Activated T-cell treated with anti-CD3 and anti-CD28 coated beads, Interleukin-2, amount 50 U/mL, for 24 hours (primary cell): ENCODE results near the gene NUP43.

Experiments
- DNase-seq: peaks from one replicate; pipeline ENCODE4 v3.0.0-alpha.2; 2020
- H3K27ac Mint-ChIP-seq: 2 replicates; pipeline ENCODE4 v1.8.0; 2020; ENCODE audit warnings: mild to moderate bottlenecking, mixed read lengths
- H3K27me3 Mint-ChIP-seq: 2 replicates; pipeline ENCODE4 v1.8.0; 2020; ENCODE audit warnings: mixed read lengths
- H3K36me3 Mint-ChIP-seq: 2 replicates; pipeline ENCODE4 v1.8.0; 2020; ENCODE audit warnings: low read depth, mixed read lengths
- H3K4me1 Mint-ChIP-seq: 2 replicates; pipeline ENCODE4 v1.8.0; 2020; ENCODE audit warnings: low read depth, mixed read lengths
- H3K4me3 Mint-ChIP-seq: 2 replicates; pipeline ENCODE4 v1.8.0; 2020; ENCODE audit warnings: mild to moderate bottlenecking, moderate library complexity, mixed read lengths
- H3K9me3 Mint-ChIP-seq: 2 replicates; pipeline ENCODE4 v1.8.0; 2020; ENCODE audit warnings: mixed read lengths

Gene NUP43, protein sequence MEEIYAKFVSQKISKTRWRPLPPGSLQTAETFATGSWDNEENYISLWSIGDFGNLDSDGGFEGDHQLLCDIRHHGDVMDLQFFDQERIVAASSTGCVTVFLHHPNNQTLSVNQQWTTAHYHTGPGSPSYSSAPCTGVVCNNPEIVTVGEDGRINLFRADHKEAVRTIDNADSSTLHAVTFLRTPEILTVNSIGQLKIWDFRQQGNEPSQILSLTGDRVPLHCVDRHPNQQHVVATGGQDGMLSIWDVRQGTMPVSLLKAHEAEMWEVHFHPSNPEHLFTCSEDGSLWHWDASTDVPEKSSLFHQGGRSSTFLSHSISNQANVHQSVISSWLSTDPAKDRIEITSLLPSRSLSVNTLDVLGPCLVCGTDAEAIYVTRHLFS

DNA sequence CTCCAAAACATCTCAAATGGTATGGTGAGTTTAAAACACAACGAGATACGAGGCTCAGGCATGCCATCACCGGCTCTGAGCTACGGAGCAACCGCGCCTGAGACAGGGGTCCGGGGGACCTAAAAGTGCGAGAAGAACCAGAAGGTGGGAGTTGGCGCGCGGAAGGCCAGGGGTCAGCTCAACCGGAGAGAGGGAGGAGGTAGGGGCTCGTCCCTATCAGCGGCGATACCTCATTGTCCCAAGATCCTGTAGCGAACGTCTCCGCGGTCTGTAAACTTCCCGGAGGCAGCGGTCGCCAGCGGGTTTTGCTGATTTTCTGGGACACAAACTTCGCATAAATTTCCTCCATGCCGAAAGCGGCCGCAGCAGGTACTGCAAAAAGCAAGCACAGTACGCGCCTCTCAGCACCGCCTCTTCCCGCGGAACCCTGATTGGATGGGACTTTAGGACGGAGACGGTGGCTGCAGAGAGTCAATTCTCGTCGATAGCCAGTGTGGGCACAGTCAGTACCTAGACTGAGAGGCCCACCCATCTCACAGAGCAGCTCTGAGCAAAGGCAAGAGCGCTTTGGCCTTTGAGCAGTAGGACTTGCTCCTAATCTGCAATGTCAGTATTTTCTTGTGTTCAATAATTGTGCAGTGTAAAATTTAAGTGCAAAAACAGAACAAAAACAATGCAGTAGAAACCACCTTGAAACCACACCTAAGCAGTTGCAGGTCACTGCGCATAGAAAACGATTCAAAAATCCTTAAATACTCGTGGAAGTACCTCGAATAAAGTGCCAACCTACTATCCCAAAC, at the start of gene NUP43:
TSS of gene NUP43 (minus strand) at position 383 of the 800 bp plus-strand sequence. CDS start at position 349, 34 bp downstream.
- no peaks in the 10 kb centered on the region for H3K27me3 Mint-ChIP-seq
- DNase-seq: peak; percentile 94
- H3K9me3 Mint-ChIP-seq: no peaks in the 10 kb centered on the region
- H3K36me3 Mint-ChIP-seq: peaks cover 46% of the 10 kb centered on the region
- H3K27ac Mint-ChIP-seq: peak within 1 kb of the TSS; percentile 95
- H3K4me1 Mint-ChIP-seq: peaks cover 32% of the 10 kb centered on the region
- H3K4me3 Mint-ChIP-seq: peak within 1 kb of the TSS; percentile 98

DNA sequence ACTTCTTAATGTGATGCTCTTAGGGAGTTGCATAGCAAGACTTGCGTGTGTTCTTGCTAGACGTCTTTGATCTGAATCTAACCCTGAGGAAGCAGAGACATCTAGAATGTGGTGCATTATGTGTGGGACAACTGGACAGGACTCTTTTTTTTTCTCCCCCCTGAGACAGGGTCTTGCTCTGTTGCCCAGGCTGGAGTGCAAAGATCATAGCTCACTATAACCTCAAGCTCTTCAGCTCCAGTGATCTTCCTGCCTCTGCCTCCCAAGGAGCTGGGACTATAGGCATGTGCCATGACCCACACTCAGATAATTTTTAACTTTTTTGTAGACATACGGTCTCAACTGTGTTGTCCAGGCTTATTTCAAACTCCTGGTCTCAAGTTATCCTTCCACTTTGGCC, 37.2 kb upstream of the NUP43 start:
- Mint-ChIP-seq H3K27ac (no peak overlapping the region), H3K4me3 (no peak overlapping the region), H3K36me3 (peaks cover 57% of the 10 kb centered on the region), H3K27me3 (no peaks in the 10 kb centered on the region), H3K4me1 (no peaks in the 10 kb centered on the region), H3K9me3 (no peaks in the 10 kb centered on the region)
- DNase-seq: no peak

DNA sequence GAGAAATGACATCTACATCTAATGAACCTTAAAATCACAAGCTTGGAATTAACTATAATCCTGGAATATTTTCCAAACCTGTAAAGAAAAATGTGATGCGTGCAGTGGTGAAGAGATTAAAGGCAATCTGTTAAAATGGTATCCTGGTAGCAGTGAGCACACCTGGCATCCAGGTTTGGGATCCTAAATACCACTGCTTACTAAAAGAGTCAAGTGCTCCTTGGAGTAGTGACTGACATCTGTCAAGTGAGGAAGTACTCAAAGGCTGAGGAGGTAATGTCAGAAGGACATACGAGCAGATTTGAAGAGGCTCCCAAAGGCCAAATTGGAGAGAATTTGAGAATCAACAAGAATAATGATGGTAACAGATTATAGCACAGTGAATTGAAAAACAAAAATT, 36.0 kb upstream of the NUP43 start:
- no peak overlapping the region for H3K27ac Mint-ChIP-seq
- H3K9me3 Mint-ChIP-seq: no peaks in the 10 kb centered on the region
- no peak for DNase-seq
- no peaks in the 10 kb centered on the region for H3K4me1 Mint-ChIP-seq
- no peaks in the 10 kb centered on the region for H3K27me3 Mint-ChIP-seq
- peaks cover 55% of the 10 kb centered on the region for H3K36me3 Mint-ChIP-seq
- no peak overlapping the region for H3K4me3 Mint-ChIP-seq

DNA sequence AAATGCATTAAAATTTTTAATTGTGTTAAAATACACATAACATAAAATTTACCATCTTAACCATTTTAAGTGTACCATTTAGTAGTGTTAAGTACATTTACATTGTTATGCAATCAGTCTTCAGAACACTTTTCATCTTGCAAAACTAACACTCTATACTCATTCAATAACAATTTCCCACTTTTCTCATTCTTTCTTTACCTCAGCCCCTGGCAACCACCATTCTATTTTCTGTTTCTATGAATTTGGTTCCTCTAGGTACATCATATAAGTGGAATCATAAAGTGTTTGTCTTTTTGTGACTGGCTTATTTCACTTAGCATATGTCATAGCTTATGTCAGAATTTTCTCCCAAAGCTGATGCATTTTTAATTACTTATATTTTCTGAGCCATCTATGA, 35.4 kb upstream of the NUP43 start:
- no peaks in the 10 kb centered on the region for H3K9me3 Mint-ChIP-seq
- H3K4me3 Mint-ChIP-seq: no peak overlapping the region
- H3K4me1 Mint-ChIP-seq: no peaks in the 10 kb centered on the region
- DNase-seq: no peak
- H3K27ac Mint-ChIP-seq: no peak overlapping the region
- no peaks in the 10 kb centered on the region for H3K27me3 Mint-ChIP-seq
- peaks cover 61% of the 10 kb centered on the region for H3K36me3 Mint-ChIP-seq

DNA sequence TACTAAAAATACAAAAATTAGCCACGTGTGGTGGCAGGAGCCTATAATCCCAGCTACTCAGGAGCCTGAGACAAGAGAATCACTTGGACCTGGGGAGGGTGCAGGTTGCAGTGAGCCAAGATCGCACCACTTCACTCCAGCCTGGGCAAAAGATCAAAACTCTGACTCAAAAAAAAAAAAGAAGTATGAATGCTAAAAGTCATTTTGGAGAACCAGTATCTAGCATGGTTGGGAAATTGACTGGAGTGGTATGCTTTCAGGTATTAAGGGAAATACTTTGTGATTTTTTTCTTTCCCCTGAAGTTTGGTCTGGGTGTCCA, 33.3 kb upstream of the NUP43 start:
- H3K27me3 Mint-ChIP-seq: no peaks in the 10 kb centered on the region
- no peaks in the 10 kb centered on the region for H3K9me3 Mint-ChIP-seq
- no peak for DNase-seq
- no peak overlapping the region for H3K27ac Mint-ChIP-seq
- no peaks in the 10 kb centered on the region for H3K4me1 Mint-ChIP-seq
- H3K4me3 Mint-ChIP-seq: no peak overlapping the region
- peaks cover 78% of the 10 kb centered on the region for H3K36me3 Mint-ChIP-seq

DNA sequence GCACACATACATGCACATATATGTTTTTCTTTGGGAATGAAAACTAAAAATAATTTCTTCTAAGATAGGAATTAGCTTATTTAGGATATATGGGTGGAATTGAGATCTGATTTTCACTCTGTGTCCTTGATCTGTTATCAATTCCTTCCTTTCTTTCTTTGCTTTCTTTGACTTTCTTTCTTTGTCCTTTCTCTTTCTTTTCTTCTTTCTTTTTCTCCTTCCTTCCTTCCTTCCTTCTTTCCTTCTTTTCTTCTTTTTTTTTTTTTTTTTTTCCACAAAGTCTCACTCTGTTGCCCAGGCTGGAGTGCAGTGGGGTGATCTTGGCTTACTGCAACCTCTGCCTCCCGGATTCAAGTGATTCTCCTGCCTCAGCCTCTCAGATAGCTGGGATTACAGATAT, 31.3 kb upstream of the NUP43 start:
- DNase-seq: no peak
- Mint-ChIP-seq H3K36me3 (peaks cover 77% of the 10 kb centered on the region), H3K4me3 (no peak overlapping the region), H3K4me1 (no peaks in the 10 kb centered on the region), H3K9me3 (no peaks in the 10 kb centered on the region), H3K27me3 (no peaks in the 10 kb centered on the region), H3K27ac (no peak overlapping the region)

DNA sequence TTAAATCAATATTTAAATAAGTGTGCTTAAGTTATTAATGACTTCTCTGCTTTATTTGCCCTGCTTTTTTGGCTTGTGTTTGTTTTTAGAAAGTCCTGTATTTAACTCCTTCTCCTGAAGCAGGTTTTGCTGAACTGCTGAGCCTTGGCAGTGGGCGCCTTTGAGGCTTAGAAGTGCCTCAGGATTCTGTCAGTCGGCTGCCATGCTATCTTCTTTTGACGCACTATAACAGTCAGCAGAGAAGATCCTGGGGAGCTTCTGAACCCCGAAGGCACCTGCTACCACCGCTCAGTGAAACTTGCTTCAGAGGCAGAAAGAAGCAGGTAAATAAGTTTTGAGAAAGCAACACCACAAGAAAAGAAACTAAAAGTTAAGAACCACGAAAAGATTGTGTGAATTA, 25.6 kb upstream of the NUP43 start:
- H3K27me3 Mint-ChIP-seq: no peaks in the 10 kb centered on the region
- H3K4me3 Mint-ChIP-seq: no peak overlapping the region
- peaks cover 7% of the 10 kb centered on the region for H3K4me1 Mint-ChIP-seq
- no peaks in the 10 kb centered on the region for H3K9me3 Mint-ChIP-seq
- no peak for DNase-seq
- H3K36me3 Mint-ChIP-seq: peaks cover 78% of the 10 kb centered on the region
- no peak overlapping the region for H3K27ac Mint-ChIP-seq

DNA sequence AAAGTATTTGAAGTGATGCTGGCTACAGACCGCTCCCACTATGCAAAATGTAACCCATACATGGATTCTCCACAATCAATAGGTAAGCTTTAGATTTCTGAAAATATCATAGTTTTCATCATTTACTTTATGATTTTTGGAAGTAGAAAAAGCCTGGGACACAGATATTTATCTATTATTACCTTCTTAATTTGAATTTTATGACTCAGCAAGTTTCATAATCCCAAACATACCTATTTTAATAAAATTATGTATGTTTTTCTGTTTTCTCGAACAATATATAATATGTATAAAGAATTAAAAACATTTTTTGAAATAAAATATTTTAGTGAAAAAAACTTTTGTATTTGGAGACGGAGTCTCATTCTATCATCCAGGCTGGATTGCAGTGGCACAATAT, 24.9 kb upstream of the NUP43 start:
- Mint-ChIP-seq H3K4me3 (no peak overlapping the region), H3K9me3 (peaks cover 3% of the 10 kb centered on the region), H3K27me3 (no peaks in the 10 kb centered on the region), H3K4me1 (peaks cover 11% of the 10 kb centered on the region), H3K27ac (no peak overlapping the region), H3K36me3 (peaks cover 78% of the 10 kb centered on the region)
- DNase-seq: no peak

DNA sequence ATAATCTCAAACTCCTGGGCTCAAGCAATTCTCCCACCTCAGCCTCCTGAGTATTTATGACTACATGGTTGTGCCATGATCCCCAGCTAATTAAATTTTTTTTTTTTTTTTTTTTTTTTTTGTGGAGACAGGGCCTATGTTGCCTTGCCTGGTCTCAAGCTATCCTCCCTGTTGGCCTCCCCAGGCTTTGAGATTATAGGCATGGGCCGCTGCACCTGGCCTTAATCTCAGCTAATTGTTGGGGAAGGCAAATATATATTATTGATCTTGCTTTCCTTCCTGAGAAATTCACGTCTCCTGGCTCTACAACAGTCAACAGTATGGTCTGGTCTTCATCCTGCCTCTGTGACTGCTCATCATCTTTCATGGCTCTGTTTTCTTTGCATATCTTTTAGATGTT, 23.3 kb upstream of the NUP43 start:
- DNase-seq: no peak
- peaks cover 72% of the 10 kb centered on the region for H3K36me3 Mint-ChIP-seq
- H3K4me3 Mint-ChIP-seq: no peak overlapping the region
- H3K4me1 Mint-ChIP-seq: peaks cover 11% of the 10 kb centered on the region
- no peak overlapping the region for H3K27ac Mint-ChIP-seq
- no peaks in the 10 kb centered on the region for H3K27me3 Mint-ChIP-seq
- peaks cover 7% of the 10 kb centered on the region for H3K9me3 Mint-ChIP-seq

DNA sequence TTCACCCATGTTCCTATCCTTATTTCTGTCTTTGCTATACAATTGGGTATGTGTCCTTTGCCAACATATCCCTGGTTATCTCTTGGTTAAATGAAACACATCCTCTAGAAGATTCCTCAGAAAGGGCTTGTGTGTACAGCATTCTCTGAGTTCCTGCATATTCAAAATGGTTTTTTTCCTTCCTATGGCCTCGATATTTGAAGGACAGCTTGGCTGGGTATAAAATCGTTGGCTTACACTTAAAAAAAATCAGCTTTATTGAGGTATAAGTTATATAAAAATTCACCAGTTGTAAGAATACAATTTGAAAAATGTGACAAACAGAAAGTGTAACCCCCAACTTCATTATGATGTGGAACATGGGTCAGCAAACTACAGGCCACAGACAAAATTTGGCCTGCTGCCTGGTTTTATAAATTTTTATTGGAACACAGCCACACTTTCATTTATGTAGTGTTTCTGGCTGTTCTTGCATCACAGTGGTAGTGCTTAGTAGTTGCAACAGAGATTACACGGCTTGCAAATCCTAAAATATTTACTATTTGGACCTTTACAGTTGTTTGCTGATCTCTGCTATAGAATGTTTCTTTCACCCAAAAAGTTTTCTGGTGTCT, 19.9 kb upstream of the NUP43 start:
- H3K9me3 Mint-ChIP-seq: peaks cover 7% of the 10 kb centered on the region
- no peak for DNase-seq
- peaks cover 60% of the 10 kb centered on the region for H3K36me3 Mint-ChIP-seq
- H3K27me3 Mint-ChIP-seq: no peaks in the 10 kb centered on the region
- no peak overlapping the region for H3K4me3 Mint-ChIP-seq
- no peak overlapping the region for H3K27ac Mint-ChIP-seq
- H3K4me1 Mint-ChIP-seq: peaks cover 22% of the 10 kb centered on the region

DNA sequence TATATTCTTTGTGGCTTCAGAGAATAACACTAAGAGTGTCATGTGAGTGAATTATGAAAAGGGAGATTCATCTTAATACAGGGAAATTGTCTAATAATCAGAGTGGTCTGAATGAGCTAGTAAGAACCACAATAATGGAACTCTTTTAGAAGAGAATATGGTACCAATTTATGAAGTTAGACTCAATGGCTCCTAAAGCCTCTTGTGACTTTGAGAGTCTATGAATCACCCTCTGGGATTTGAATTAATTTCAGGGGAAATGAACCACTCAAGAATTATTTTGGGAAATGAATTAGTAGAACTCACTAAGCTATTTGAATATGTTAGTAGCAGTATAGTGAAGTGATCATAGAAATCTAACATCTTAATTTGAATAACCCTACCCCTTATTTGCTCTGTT, 17.5 kb upstream of the NUP43 start:
- Mint-ChIP-seq H3K4me1 (peaks cover 28% of the 10 kb centered on the region), H3K27ac (no peak overlapping the region), H3K4me3 (no peak overlapping the region), H3K36me3 (peaks cover 61% of the 10 kb centered on the region), H3K27me3 (no peaks in the 10 kb centered on the region), H3K9me3 (peaks cover 7% of the 10 kb centered on the region)
- no peak for DNase-seq

DNA sequence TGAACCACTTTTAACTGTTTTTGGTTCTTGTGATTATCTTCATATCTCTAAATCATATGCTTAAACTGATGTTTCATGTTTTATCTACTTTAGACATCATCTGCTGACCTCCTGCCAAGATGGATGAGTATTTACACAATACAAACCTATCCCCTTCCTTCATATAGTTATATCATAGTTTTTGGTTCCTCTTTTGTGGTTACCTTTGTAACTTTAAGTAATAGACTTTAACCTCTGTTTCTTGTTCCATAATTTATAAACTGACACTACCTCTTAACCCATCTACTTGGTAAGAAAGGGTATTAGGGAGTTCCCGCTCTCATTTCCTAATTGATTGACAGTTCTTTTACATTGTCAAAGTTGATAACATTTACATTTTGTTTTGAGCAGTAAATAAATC, 15.1 kb upstream of the NUP43 start:
- H3K4me1 Mint-ChIP-seq: peaks cover 21% of the 10 kb centered on the region
- peaks cover 45% of the 10 kb centered on the region for H3K36me3 Mint-ChIP-seq
- peaks cover 5% of the 10 kb centered on the region for H3K9me3 Mint-ChIP-seq
- no peak overlapping the region for H3K4me3 Mint-ChIP-seq
- H3K27ac Mint-ChIP-seq: no peak overlapping the region
- no peaks in the 10 kb centered on the region for H3K27me3 Mint-ChIP-seq
- no peak for DNase-seq

DNA sequence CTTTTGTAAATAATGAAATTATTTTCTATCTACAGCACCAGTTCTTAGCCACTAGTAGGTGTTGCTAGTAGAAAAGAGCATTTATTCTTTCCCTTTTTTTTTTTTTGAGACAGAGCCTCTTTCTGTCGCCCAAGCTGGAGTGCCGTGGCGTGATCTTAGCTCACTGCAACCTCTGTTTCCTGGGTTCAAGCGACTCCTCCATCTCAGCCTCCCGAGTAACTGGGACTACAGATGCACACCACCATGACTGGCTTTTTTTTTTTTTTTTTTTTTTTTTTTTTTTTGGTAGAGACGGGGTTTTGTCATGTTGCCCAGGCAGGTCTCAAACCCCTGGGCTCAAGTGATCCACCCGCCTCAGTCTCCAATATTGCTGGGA, 9.9 kb upstream of the NUP43 start:
- no peaks in the 10 kb centered on the region for H3K9me3 Mint-ChIP-seq
- peaks cover 42% of the 10 kb centered on the region for H3K36me3 Mint-ChIP-seq
- DNase-seq: no peak
- no peak overlapping the region for H3K4me3 Mint-ChIP-seq
- H3K4me1 Mint-ChIP-seq: peaks cover 36% of the 10 kb centered on the region
- H3K27ac Mint-ChIP-seq: no peak overlapping the region
- no peaks in the 10 kb centered on the region for H3K27me3 Mint-ChIP-seq

DNA sequence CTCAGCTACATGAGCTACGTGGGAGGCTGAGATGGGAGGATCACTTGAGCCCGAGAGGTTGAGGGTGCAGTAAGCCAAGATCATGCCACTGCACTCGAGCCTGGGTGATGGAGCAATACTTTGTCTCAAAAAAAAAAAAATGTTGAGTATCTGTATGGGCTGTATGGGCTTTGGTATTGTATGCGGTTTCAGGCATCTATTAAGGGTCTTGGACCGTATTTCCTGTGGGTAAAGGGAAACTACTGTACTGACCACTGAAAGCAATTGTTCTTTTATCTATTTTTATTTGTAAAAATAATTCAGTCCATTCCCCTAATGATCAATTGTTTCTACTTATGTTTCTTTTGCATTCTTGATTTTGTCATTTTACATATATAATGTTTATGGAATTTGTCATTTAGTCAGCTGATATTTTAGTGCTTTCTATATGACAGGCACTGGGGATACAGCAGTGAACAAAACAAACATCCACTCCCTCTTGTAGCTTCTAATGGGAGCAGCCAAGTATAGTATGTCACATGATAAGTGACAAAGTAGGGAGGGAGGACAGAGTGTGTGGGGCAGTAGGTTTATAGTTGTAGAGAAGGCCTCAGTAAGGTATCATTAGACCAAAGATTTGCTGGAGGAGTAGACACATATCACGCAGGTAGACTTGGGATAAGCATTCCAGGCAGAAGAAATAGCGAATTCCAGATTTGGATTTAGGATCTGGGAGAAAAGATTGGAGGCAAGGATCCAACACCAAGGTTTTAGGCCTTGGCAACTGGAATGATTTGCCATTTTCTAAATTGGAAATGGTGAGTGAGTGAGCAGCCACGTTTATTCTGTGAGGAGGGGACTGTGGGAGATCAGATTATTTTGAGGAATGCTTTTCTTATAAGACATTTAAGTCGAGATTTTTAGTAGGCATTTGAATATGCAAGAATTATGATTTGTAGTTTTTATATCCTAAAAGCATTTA, 9.3 kb upstream of the NUP43 start:
- no peaks in the 10 kb centered on the region for H3K27me3 Mint-ChIP-seq
- no peaks in the 10 kb centered on the region for H3K9me3 Mint-ChIP-seq
- no peak overlapping the region for H3K27ac Mint-ChIP-seq
- DNase-seq: no peak
- no peak overlapping the region for H3K4me3 Mint-ChIP-seq
- peaks cover 41% of the 10 kb centered on the region for H3K36me3 Mint-ChIP-seq
- H3K4me1 Mint-ChIP-seq: peaks cover 36% of the 10 kb centered on the region
